Suppressor macrophage treated with lipopolysaccharide for 1 hour (primary cell): ENCODE results near the gene DNASE1.

ENCODE experiments used
- DNase-seq, 3 donors: peaks; one replicate each; pipeline ENCODE4 v3.0.0-alpha.2; 2020 to 2022

DNASE1 gene

GRCh38 chr16:3701531-3701930, 47.0 kb downstream of the DNASE1 start:
- DNase-seq: no peak

DNA sequence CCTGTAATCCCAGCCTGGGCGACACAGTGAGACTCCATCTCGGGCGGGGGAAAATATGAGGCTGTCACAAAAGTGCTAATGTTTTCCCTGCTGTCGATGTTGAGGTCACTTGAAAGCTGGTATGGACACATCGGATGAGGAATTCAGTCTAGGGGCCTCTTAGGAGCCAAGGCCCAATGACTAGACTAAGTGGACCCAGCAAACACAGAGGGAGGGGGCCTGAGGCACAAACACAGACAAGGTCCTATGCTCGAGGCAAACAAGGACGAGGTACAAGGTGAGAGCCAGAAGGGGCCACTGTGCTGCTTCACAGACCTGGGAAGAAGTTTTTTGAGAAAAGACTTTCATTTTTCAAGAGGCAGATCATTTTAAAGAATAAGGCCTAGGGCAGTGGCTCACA, 47.6 kb downstream of the DNASE1 start:
- DNase-seq: no peak

GRCh38 chr16:3706253-3707012, 51.9 kb downstream of the DNASE1 start:
- DNase-seq: no peak
